ENCODE results near the gene LY86. TPM values are rescaled to one million over a fixed set of nuclear protein-coding genes. Genes with fewer than 3 reads are reported as not detected.

LY86 gene
- polyA plus RNA-seq, 1 of the 3 experiments (the other 2 are of a cell fraction), result not detected

DNA sequence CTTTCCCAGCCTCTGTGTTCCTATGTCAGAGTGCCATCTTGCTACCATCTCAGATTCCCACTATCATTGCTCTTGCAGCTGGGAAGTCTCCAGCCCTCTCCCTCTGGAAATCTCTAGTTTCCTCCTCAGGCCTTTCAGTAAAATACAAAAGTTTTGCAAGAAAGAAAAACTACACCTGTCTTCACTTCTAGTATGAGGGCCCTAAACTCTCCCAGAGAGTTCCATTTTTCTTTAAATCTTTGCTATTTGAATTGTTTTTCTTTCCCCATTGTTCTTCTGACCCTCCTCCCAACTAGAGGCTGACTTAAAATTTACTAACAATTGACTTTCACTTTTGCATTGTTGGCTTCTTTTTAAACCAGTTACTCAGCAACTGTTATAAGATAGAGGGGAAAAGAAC is 62.8 kb downstream of the LY86 start:
- no peak for TF ChIP-seq RAD21 (IDR thresholded peaks at IDR 0.05; ENCODE audit: low read length)
- no peak for TF ChIP-seq SMC3 (IDR thresholded peaks at IDR 0.05; ENCODE audit: low read depth, low read length)
- no peak for TF ChIP-seq IRF3 (IDR thresholded peaks at IDR 0.05; ENCODE audit: low read depth, low read length)
- TF ChIP-seq TCF12 (IDR thresholded peaks at IDR 0.05), result no peak
- no peak for TF ChIP-seq GABPA (IDR thresholded peaks at IDR 0.05; ENCODE audit: low read depth)
- TF ChIP-seq, protein P1, sequence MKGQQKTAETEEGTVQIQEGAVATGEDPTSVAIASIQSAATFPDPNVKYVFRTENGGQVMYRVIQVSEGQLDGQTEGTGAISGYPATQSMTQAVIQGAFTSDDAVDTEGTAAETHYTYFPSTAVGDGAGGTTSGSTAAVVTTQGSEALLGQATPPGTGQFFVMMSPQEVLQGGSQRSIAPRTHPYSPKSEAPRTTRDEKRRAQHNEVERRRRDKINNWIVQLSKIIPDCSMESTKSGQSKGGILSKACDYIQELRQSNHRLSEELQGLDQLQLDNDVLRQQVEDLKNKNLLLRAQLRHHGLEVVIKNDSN (IDR thresholded peaks at IDR 0.05; ENCODE audit: borderline replicate concordance, low read depth), result no peak
- TF ChIP-seq RXRA (IDR thresholded peaks at IDR 0.05; ENCODE audit: borderline replicate concordance, low read depth), result no peak
- TF ChIP-seq MXI1 (IDR thresholded peaks at IDR 0.05; ENCODE audit: low read depth, low read length), result no peak
- TF ChIP-seq ELF1 (IDR thresholded peaks at IDR 0.05), result no peak
- no peak for TF ChIP-seq NFIC (IDR thresholded peaks at IDR 0.05; ENCODE audit: borderline replicate concordance)
- TF ChIP-seq FOXM1 (IDR thresholded peaks at IDR 0.05; ENCODE audit: low read depth), result no peak
- TF ChIP-seq FOXJ3 (CRISPR knock-in tag; IDR thresholded peaks at IDR 0.05), result no peak
- TF ChIP-seq RFX5 (IDR thresholded peaks at IDR 0.05; ENCODE audit: low read length), result no peak
- TF ChIP-seq JUND (IDR thresholded peaks at IDR 0.05), result no peak
- TF ChIP-seq CTCF (IDR thresholded peaks at IDR 0.05), result no peak
- TF ChIP-seq POLR2AphosphoS5 (IDR thresholded peaks at IDR 0.05; ENCODE audit: low read depth, low read length), result no peak
- DNase-seq, result no peak
- Histone ChIP-seq H3K27ac (ENCODE audit: low read depth in 2 of 2, low read length in 1 of 2) (no peak overlapping the region), H2AFZ (ENCODE audit: low read depth) (no peak overlapping the region), H3K27me3 (ENCODE audit: insufficient read depth) (no peaks in the 10 kb centered on the region), H3K4me3 (ENCODE audit: low read depth in 2 of 2, low read length in 1 of 2) (no peak overlapping the region), H3K36me3 (replicated peaks in 1 of 2; ENCODE audit: control insufficient read depth in 1 of 2, insufficient read depth in 2 of 2, low read length in 1 of 2) (no peaks in the 10 kb centered on the region), H3K9me2 (no peaks in the 10 kb centered on the region), H3F3A (replicated peaks; ENCODE audit: insufficient read depth) (no peaks in the 10 kb centered on the region), H3K4me1 (ENCODE audit: control insufficient read depth in 1 of 2, insufficient read depth in 2 of 2, low read depth in 1 of 2, low read length in 1 of 2) (no peaks in the 10 kb centered on the region), H3K9ac (no peak overlapping the region), H3K4me2 (no peak overlapping the region), H3K79me2 (ENCODE audit: insufficient read depth) (no peaks in the 10 kb centered on the region), H3K9me3 (no peaks in the 10 kb centered on the region), H4K20me1 (ENCODE audit: insufficient read depth) (no peaks in the 10 kb centered on the region)
- CTCF ChIA-PET, result no interaction called here
- POLR2A ChIA-PET, result no interaction called here

GRCh38 chr6:6652932-6653331 is 64.4 kb downstream of the LY86 start:
- no peak for DNase-seq
- POLR2A ChIA-PET, result no interaction called here
- H3K9me3 ChIP-seq, result no peaks in the 10 kb centered on the region
- no peaks in the 10 kb centered on the region for H3K4me1 ChIP-seq (ENCODE audit: control insufficient read depth in 1 of 2, insufficient read depth in 2 of 2, low read depth in 1 of 2, low read length in 1 of 2)
- H3K9me2 ChIP-seq, result no peaks in the 10 kb centered on the region
- no peak overlapping the region for H3K4me3 ChIP-seq (ENCODE audit: low read depth in 2 of 2, low read length in 1 of 2)
- H3K4me2 ChIP-seq, result no peak overlapping the region
- no peak overlapping the region for H3K9ac ChIP-seq
- CTCF ChIA-PET, result no interaction called here
- H4K20me1 ChIP-seq (ENCODE audit: insufficient read depth), result no peaks in the 10 kb centered on the region
- H3F3A ChIP-seq (replicated peaks; ENCODE audit: insufficient read depth), result no peaks in the 10 kb centered on the region
- no peak overlapping the region for H2AFZ ChIP-seq (ENCODE audit: low read depth)
- H3K36me3 ChIP-seq (replicated peaks in 1 of 2; ENCODE audit: control insufficient read depth in 1 of 2, insufficient read depth in 2 of 2, low read length in 1 of 2), result no peaks in the 10 kb centered on the region
- 31% methylated on average over 5 of the region's 5 CpGs for WGBS (ENCODE audit: low lambda C conversion rate)
- no peaks in the 10 kb centered on the region for H3K79me2 ChIP-seq (ENCODE audit: insufficient read depth)
- H3K27ac ChIP-seq (ENCODE audit: low read depth in 2 of 2, low read length in 1 of 2), result no peak overlapping the region
- no peaks in the 10 kb centered on the region for H3K27me3 ChIP-seq (ENCODE audit: insufficient read depth)
- TF ChIP-seq CTCF (IDR thresholded peaks at IDR 0.05) (no peak), RFX5 (IDR thresholded peaks at IDR 0.05; ENCODE audit: low read length) (no peak), TAF1 (IDR thresholded peaks at IDR 0.05; ENCODE audit: borderline replicate concordance, low read depth, low read length) (no peak), MXI1 (IDR thresholded peaks at IDR 0.05; ENCODE audit: low read depth, low read length) (no peak), SIN3A (IDR thresholded peaks at IDR 0.05; ENCODE audit: borderline replicate concordance, low read depth, low read length) (no peak), EZH2phosphoT487 (IDR thresholded peaks at IDR 0.05; ENCODE audit: borderline replicate concordance, low read depth) (no peak), IRF3 (IDR thresholded peaks at IDR 0.05; ENCODE audit: low read depth, low read length) (no peak), FOSL2 (IDR thresholded peaks at IDR 0.05; ENCODE audit: borderline replicate concordance, low read depth) (no peak), JUND (IDR thresholded peaks at IDR 0.05) (no peak), RCOR1 (IDR thresholded peaks at IDR 0.05; ENCODE audit: low read length) (no peak)
- TF ChIP-seq, protein P1 (IDR thresholded peaks at IDR 0.05; ENCODE audit: borderline replicate concordance, low read depth), result no peak
